ENCODE results near the gene NPIPB13.
"Not testable (repeated sequence)": the region's sequence is repeated elsewhere in the genome, so short reads cannot be mapped to it uniquely, and the experiment has no call there.

- TF ChIP-seq ZNF335 (tag by site-specific recombination; conservative IDR thresholded peaks at IDR 0.05), result not testable (repeated sequence)
- TF ChIP-seq, protein P1, sequence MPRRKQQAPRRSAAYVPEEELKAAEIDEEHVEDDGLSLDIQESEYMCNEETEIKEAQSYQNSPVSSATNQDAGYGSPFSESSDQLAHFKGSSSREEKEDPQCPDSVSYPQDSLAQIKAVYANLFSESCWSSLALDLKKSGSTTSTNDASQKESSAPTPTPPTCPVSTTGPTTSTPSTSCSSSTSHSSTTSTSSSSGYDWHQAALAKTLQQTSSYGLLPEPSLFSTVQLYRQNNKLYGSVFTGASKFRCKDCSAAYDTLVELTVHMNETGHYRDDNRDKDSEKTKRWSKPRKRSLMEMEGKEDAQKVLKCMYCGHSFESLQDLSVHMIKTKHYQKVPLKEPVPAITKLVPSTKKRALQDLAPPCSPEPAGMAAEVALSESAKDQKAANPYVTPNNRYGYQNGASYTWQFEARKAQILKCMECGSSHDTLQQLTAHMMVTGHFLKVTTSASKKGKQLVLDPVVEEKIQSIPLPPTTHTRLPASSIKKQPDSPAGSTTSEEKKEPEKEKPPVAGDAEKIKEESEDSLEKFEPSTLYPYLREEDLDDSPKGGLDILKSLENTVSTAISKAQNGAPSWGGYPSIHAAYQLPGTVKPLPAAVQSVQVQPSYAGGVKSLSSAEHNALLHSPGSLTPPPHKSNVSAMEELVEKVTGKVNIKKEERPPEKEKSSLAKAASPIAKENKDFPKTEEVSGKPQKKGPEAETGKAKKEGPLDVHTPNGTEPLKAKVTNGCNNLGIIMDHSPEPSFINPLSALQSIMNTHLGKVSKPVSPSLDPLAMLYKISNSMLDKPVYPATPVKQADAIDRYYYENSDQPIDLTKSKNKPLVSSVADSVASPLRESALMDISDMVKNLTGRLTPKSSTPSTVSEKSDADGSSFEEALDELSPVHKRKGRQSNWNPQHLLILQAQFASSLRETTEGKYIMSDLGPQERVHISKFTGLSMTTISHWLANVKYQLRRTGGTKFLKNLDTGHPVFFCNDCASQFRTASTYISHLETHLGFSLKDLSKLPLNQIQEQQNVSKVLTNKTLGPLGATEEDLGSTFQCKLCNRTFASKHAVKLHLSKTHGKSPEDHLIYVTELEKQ (tag by site-specific recombination; IDR thresholded peaks at IDR 0.05; ENCODE audit: borderline replicate concordance), result not testable (repeated sequence)
Observed at GRCh38 chr16:30199608-30200343, 48.5 kb downstream of the NPIPB13 start.
